B cell (primary cell): ENCODE measurements around the gene PLAA. TPM values are rescaled to one million over a fixed set of nuclear protein-coding genes. Genes with fewer than 3 reads are reported as not detected.

Source experiments
- ATAC-seq: fragments of 200-7000 bp; cut with Tn5 transposase; one replicate; pipeline ENCODE4 v1.10.0; 2021; ENCODE audit warnings: low read depth, mild to moderate bottlenecking, moderate number of reproducible peaks, moderate library complexity
- CTCF ChIA-PET: fragments of 350-600 bp; sonication (Branson Sonifier 250); formaldehyde crosslinking; loops from one replicate; lab custom pipeline; 2021; ENCODE audit warnings: antibody characterized with exemption, inconsistent platforms; lab: Charles Lee
- POLR2A ChIA-PET: fragments of 350-600 bp; sonication (Branson Sonifier 250); formaldehyde crosslinking; loops from one replicate; lab custom pipeline; 2021; ENCODE audit warnings: antibody characterized with exemption; lab: Charles Lee
- DNase-seq: peaks from one replicate; pipeline ENCODE4 v3.0.0; 2013
- H2AFZ ChIP-seq: 2 replicates; pipeline ENCODE4 v1.6.1; 2012; ENCODE audit warnings: mild to moderate bottlenecking, low read depth, low read length; ENCODE audit not compliant: insufficient read depth, poor library complexity, severe bottlenecking
- H3K27ac ChIP-seq, 2 donors: 1 replicate in 1 of 2; 2 replicates in 1 of 2; pipeline ENCODE4 v1.5.1; 2012 to 2013; ENCODE audit warnings: low read length in 2 of 2, mild to moderate bottlenecking in 2 of 2, moderate library complexity in 1 of 2
- H3K27me3 ChIP-seq, 4 experiments: fragments of 200-600 bp in 1 of 4; sonication (generic) in 1 of 4; replicated peaks in 1 of 4; 1 replicate in 2 of 4; 2 replicates in 2 of 4; pipeline versions ENCODE4 v1.6.1 to v1.7.0; 2013 to 2016; ENCODE audit warnings: low read length in 3 of 4, mild to moderate bottlenecking in 2 of 4, mixed read lengths in 1 of 4, moderate library complexity in 1 of 4; ENCODE audit not compliant: insufficient read depth in 4 of 4, control insufficient read depth in 3 of 4; ENCODE audit errors: control extremely low read depth in 1 of 4
- H3K36me3 ChIP-seq, 2 experiments: replicated peaks in 1 of 2; 1 replicate in 1 of 2; 2 replicates in 1 of 2; pipeline versions ENCODE4 v1.6.1 to v1.7.1; 2013; ENCODE audit warnings: low read length in 1 of 2; ENCODE audit not compliant: insufficient read depth in 2 of 2, control insufficient read depth in 1 of 2; ENCODE audit errors: control extremely low read depth in 1 of 2, extremely low read depth in 1 of 2
- H3K4me1 ChIP-seq, 2 donors: fragments of 200-600 bp in 1 of 2; sonication (generic) in 1 of 2; 1 replicate in 1 of 2; 2 replicates in 1 of 2; pipeline versions ENCODE4 v1.5.1 to v1.6.1; 2013 to 2017; ENCODE audit warnings: low read length in 2 of 2; ENCODE audit not compliant: control insufficient read depth in 2 of 2, insufficient read depth in 2 of 2
- H3K4me2 ChIP-seq: replicated peaks from 2 replicates; pipeline ENCODE3; 2012; ENCODE audit warnings: mild to moderate bottlenecking, low read depth, low read length; ENCODE audit not compliant: poor library complexity, severe bottlenecking
- H3K4me3 ChIP-seq, 5 experiments: fragments of 200-600 bp in 1 of 5; sonication (generic) in 1 of 5; 1 replicate in 3 of 5; 2 replicates in 2 of 5; pipeline versions ENCODE4 v1.5.1 to v1.7.0; 2011 to 2016; ENCODE audit warnings: low read length in 4 of 5, mild to moderate bottlenecking in 4 of 5, low read depth in 2 of 5, control low read depth in 1 of 5, moderate library complexity in 1 of 5; ENCODE audit not compliant: insufficient read depth in 1 of 5; ENCODE audit errors: control extremely low read depth in 1 of 5, extremely low read depth in 1 of 5
- H3K79me2 ChIP-seq: fragments of 200-600 bp; sonication (generic); one replicate; pipeline ENCODE4 v1.6.0; 2016; ENCODE audit warnings: low read length; ENCODE audit not compliant: control insufficient read depth, insufficient read depth
- H3K9ac ChIP-seq: fragments of 200-600 bp; sonication (generic); 2 replicates; pipeline ENCODE4 v1.6.1; 2017; ENCODE audit warnings: mild to moderate bottlenecking, low read length, moderate library complexity
- H3K9me3 ChIP-seq, 3 donors: one replicate each; pipeline versions ENCODE4 v1.6.1 to v1.7.1; 2013; ENCODE audit warnings: low read length in 2 of 3; ENCODE audit not compliant: control insufficient read depth in 2 of 3, insufficient read depth in 1 of 3; ENCODE audit errors: control extremely low read depth in 1 of 3
- H4K20me1 ChIP-seq: 2 replicates; pipeline ENCODE4 v1.6.0; 2012; ENCODE audit warnings: mild to moderate bottlenecking, low read length; ENCODE audit not compliant: insufficient read depth, control insufficient read depth, poor library complexity, severe bottlenecking
- H3K27ac Mint-ChIP-seq: one replicate; pipeline ENCODE4 v1.8.0; 2021; ENCODE audit warnings: mixed read lengths
- H3K27me3 Mint-ChIP-seq: one replicate; pipeline ENCODE4 v1.8.0; 2021; ENCODE audit warnings: mixed read lengths
- H3K4me1 Mint-ChIP-seq: one replicate; pipeline ENCODE4 v1.8.0; 2021; ENCODE audit warnings: mixed read lengths
- H3K4me3 Mint-ChIP-seq: one replicate; pipeline ENCODE4 v1.8.0; 2021; ENCODE audit warnings: mixed read lengths
- H3K9me3 Mint-ChIP-seq: one replicate; pipeline ENCODE4 v1.8.0; 2022; ENCODE audit warnings: mixed read lengths; ENCODE audit not compliant: insufficient read depth
- EZH2 ChIP-seq: IDR thresholded peaks from 2 replicates; pipeline ENCODE4 v1.6.1; 2012; ENCODE audit warnings: borderline replicate concordance, low read depth, mild to moderate bottlenecking, moderate library complexity, low read length; ENCODE audit not compliant: insufficient read depth, poor library complexity, severe bottlenecking
- WGBS: methylation state at CpG from one replicate; pipeline ENCODE4 v1.1.5; 2013; ENCODE audit warnings: missing lambda C conversion rate; ENCODE audit not compliant: insufficient coverage; 5-methylcytosine and 5-hydroxymethylcytosine counted together
- intact Hi-C: fragments of 100-400 bp; cut with micrococcal nuclease; formaldehyde crosslinking; loops from one replicate; pipeline ENCODE4 v1.10.0; 2022
- polyA plus RNA-seq: library from polyadenylated mRNA; depleted of rRNA; stranded (reverse); fragments of >200 nt; gene quantifications from 2 replicates; pipeline ENCODE4 v1.2.3, GENCODE V29; 2012
- total RNA-seq, 2 donors: library from RNA; stranded (reverse); fragments of 120-200 nt in 1 of 2; gene quantifications; 1 replicate in 1 of 2; 2 replicates in 1 of 2; pipeline versions ENCODE4 v1.2.3 to v1.2.4, GENCODE V29; 2013 to 2022
- TF ChIP-seq, protein P1 (sequence below): fragments of 200-600 bp; IDR thresholded peaks from one replicate; pipeline ENCODE4 v1.8.0; 2022; ENCODE audit warnings: antibody characterized with exemption, mild to moderate bottlenecking

Gene PLAA
- total and polyA plus RNA-seq, 2 donors (not counting 1 experiment from before 2014, with no cell fraction given), result 8.9 to 24.0 TPM

DNA sequence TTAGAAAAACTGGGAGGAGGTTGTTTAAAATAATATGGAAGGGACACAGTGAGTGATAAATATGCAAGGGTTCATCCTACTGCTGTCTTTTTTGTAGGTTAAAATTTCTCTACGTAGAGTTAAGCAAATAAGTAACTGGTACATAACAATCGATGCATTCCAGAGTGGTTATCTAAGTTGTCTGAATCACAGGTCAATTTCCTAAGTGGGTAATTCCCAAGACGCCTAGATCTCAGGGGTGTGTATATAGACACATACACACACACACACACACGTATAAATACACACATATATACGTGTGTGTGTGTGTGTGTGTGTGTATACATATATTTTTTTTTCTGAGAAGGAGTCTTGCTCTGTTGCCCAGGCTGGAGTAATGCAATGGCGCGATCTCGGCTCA, 76.8 kb downstream of the PLAA start:
- intact Hi-C loops, result no loop called here
- Histone ChIP-seq H3K4me1 (no peaks in the 10 kb centered on the region), H3K4me3 (no peak overlapping the region), H3K27me3 (no peaks in the 10 kb centered on the region), H3K9me3 (no peaks in the 10 kb centered on the region), H3K27ac (no peak overlapping the region), H2AFZ (no peak overlapping the region), H3K36me3 (no peaks in the 10 kb centered on the region), H3K9ac (no peak overlapping the region), H3K79me2 (no peaks in the 10 kb centered on the region), H4K20me1 (no peaks in the 10 kb centered on the region), H3K4me2 (no peak overlapping the region)
- H3K4me3 Mint-ChIP-seq, result no peak overlapping the region
- ATAC-seq (no peak), DNase-seq (no peak)
- WGBS, result no CpG with 5 or more reads among the region's 8 CpGs
- no peaks in the 10 kb centered on the region for H3K4me1 Mint-ChIP-seq
- TF ChIP-seq, protein P1, sequence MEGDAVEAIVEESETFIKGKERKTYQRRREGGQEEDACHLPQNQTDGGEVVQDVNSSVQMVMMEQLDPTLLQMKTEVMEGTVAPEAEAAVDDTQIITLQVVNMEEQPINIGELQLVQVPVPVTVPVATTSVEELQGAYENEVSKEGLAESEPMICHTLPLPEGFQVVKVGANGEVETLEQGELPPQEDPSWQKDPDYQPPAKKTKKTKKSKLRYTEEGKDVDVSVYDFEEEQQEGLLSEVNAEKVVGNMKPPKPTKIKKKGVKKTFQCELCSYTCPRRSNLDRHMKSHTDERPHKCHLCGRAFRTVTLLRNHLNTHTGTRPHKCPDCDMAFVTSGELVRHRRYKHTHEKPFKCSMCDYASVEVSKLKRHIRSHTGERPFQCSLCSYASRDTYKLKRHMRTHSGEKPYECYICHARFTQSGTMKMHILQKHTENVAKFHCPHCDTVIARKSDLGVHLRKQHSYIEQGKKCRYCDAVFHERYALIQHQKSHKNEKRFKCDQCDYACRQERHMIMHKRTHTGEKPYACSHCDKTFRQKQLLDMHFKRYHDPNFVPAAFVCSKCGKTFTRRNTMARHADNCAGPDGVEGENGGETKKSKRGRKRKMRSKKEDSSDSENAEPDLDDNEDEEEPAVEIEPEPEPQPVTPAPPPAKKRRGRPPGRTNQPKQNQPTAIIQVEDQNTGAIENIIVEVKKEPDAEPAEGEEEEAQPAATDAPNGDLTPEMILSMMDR, result no peak
- TF ChIP-seq EZH2, result no peak
- ChIA-PET CTCF (no interaction called here), POLR2A (no interaction called here)
- H3K27ac Mint-ChIP-seq, result no peak overlapping the region
- H3K9me3 Mint-ChIP-seq, result no peaks in the 10 kb centered on the region
- no peaks in the 10 kb centered on the region for H3K27me3 Mint-ChIP-seq

DNA sequence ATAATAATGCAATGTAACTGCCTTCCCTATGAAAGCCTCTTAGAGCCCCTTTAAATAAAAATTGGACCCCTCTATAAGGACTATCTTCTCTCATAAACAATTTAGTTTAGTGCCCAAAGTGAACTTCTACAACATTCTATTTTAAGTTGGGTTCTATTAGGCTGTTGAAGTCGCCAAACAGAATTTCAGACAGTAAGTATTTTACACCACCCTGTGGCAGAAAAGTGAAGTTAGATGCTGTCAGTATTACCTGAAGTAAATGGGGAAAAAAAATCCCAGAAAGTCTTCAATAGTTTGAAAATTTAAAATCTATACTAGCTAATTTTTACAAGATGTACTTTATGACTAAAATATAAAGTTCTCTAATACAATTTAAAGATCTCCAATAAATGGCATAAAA, 84.0 kb downstream of the PLAA start:
- Mint-ChIP-seq H3K4me3 (no peak overlapping the region), H3K4me1 (no peaks in the 10 kb centered on the region), H3K27ac (no peak overlapping the region), H3K27me3 (no peaks in the 10 kb centered on the region), H3K9me3 (no peaks in the 10 kb centered on the region)
- ATAC-seq, result no peak
- ChIA-PET CTCF (no interaction called here), POLR2A (no interaction called here)
- no peaks in the 10 kb centered on the region for H4K20me1 ChIP-seq
- H2AFZ ChIP-seq, result no peak overlapping the region
- no peaks in the 10 kb centered on the region for H3K4me1 ChIP-seq
- H3K4me2 ChIP-seq, result no peak overlapping the region
- TF ChIP-seq EZH2, result no peak
- TF ChIP-seq, protein P1, result no peak
- no peaks in the 10 kb centered on the region for H3K27me3 ChIP-seq
- DNase-seq, result no peak
- no peaks in the 10 kb centered on the region for H3K79me2 ChIP-seq
- no CpG with 5 or more reads among the region's 1 CpG for WGBS
- H3K9ac ChIP-seq, result no peak overlapping the region
- no peaks in the 10 kb centered on the region for H3K9me3 ChIP-seq
- no peak overlapping the region for H3K27ac ChIP-seq
- intact Hi-C loops, result no loop called here
- H3K36me3 ChIP-seq, result peaks cover 0 to 16% of the 10 kb centered on the region in 2 experiments
- no peak overlapping the region for H3K4me3 ChIP-seq
